ENCODE measurements around the gene PADI1. TPM values are rescaled to one million over a fixed set of nuclear protein-coding genes. Genes with fewer than 3 reads are reported as not detected.

Gene PADI1
- total RNA-seq, 6 experiments from 2014 or later: 0.44 to 1.4 (median 0.92) TPM; not detected in 2

- Histone ChIP-seq H3K27me3 (no peaks in the 10 kb centered on the region), H3K27ac (no peak overlapping the region), H3K4me1 (no peaks in the 10 kb centered on the region), H3K4me3 (no peak overlapping the region), H3K36me3 (no peaks in the 10 kb centered on the region), H3K9me3 (no peaks in the 10 kb centered on the region)
- no peak for DNase-seq
- TF ChIP-seq CTCF (IDR thresholded peaks at IDR 0.05): no peak
- no peak for TF ChIP-seq POLR2A (IDR thresholded peaks at IDR 0.05)
- intact Hi-C loops (cut with DNase I): no loop called here
- WGBS (ENCODE audit: insufficient coverage, low coverage, low lambda C conversion rate, missing lambda C conversion rate): 60% methylated on average over 2 of the region's 7 CpGs
- no peak for ATAC-seq
Observed at GRCh38 chr1:17260264-17260663, 55.3 kb downstream of the PADI1 start.

- H3K4me1 ChIP-seq: no peaks in the 10 kb centered on the region
- H3K27ac ChIP-seq: no peak overlapping the region
- no peaks in the 10 kb centered on the region for H3K27me3 ChIP-seq
- 55% methylated on average over 2 of the region's 5 CpGs for WGBS (ENCODE audit: insufficient coverage, low coverage, low lambda C conversion rate, missing lambda C conversion rate)
- no peak for TF ChIP-seq POLR2A (IDR thresholded peaks at IDR 0.05)
- no peak for TF ChIP-seq CTCF (IDR thresholded peaks at IDR 0.05)
- H3K9me3 ChIP-seq: no peaks in the 10 kb centered on the region
- H3K4me3 ChIP-seq: no peak overlapping the region
- intact Hi-C loops (cut with DNase I): no loop called here
- DNase-seq (no peak), ATAC-seq (no peak)
- H3K36me3 ChIP-seq: no peaks in the 10 kb centered on the region
Observed at GRCh38 chr1:17260738-17261137, 55.8 kb downstream of the PADI1 start.

GRCh38 chr1:17263936-17264335 is 59.0 kb downstream of the PADI1 start:
- no peaks in the 10 kb centered on the region for H3K36me3 ChIP-seq
- no peak overlapping the region for H3K4me3 ChIP-seq
- no peaks in the 10 kb centered on the region for H3K9me3 ChIP-seq
- DNase-seq: no peak
- no peak for ATAC-seq
- H3K4me1 ChIP-seq: no peaks in the 10 kb centered on the region
- TF ChIP-seq POLR2A (IDR thresholded peaks at IDR 0.05) (no peak), CTCF (IDR thresholded peaks at IDR 0.05) (no peak)
- no peaks in the 10 kb centered on the region for H3K27me3 ChIP-seq
- H3K27ac ChIP-seq: no peak overlapping the region
- intact Hi-C loops (cut with DNase I): no loop called here

GRCh38 chr1:17264470-17264869 is 59.5 kb downstream of the PADI1 start:
- no peaks in the 10 kb centered on the region for H3K4me1 ChIP-seq
- H3K27me3 ChIP-seq: no peaks in the 10 kb centered on the region
- H3K27ac ChIP-seq: no peak overlapping the region
- no peaks in the 10 kb centered on the region for H3K36me3 ChIP-seq
- no peaks in the 10 kb centered on the region for H3K9me3 ChIP-seq
- no peak for ATAC-seq
- 85% methylated on average over 5 of the region's 5 CpGs for WGBS (ENCODE audit: insufficient coverage, low coverage, low lambda C conversion rate, missing lambda C conversion rate)
- TF ChIP-seq CTCF (IDR thresholded peaks at IDR 0.05) (no peak), POLR2A (IDR thresholded peaks at IDR 0.05) (no peak)
- no peak overlapping the region for H3K4me3 ChIP-seq
- intact Hi-C loops (cut with DNase I): no loop called here
- DNase-seq: no peak

- Histone ChIP-seq H3K4me1 (no peaks in the 10 kb centered on the region), H3K27me3 (no peaks in the 10 kb centered on the region), H3K27ac (no peak overlapping the region), H3K9me3 (no peaks in the 10 kb centered on the region), H3K36me3 (no peaks in the 10 kb centered on the region), H3K4me3 (no peak overlapping the region)
- 36% methylated on average over 2 of the region's 2 CpGs for WGBS (ENCODE audit: insufficient coverage, low coverage, low lambda C conversion rate, missing lambda C conversion rate)
- DNase-seq (no peak), ATAC-seq (no peak)
- TF ChIP-seq CTCF (IDR thresholded peaks at IDR 0.05): no peak
- no peak for TF ChIP-seq POLR2A (IDR thresholded peaks at IDR 0.05)
- intact Hi-C loops (cut with DNase I): no loop called here
Observed at GRCh38 chr1:17265162-17265561, 60.2 kb downstream of the PADI1 start.
